IMR-90 (cell line): Measurements from ENCODE around the gene ZEB2. TPM values are rescaled to one million over a fixed set of nuclear protein-coding genes. Genes with fewer than 3 reads are reported as not detected.

ENCODE experiments used
- ATAC-seq: fragments of 200-7000 bp; cut with Tn5 transposase; 2 replicates; pipeline ENCODE4 v1.9.1; 2020; ENCODE audit warnings: low read depth, mild to moderate bottlenecking, moderate library complexity
- BruUV-seq: library from RNA; stranded (reverse); fragments of 400-500 nt; replicated peaks from 2 replicates; lab custom pipeline; 2021; lab: Mats Ljungman, UMichigan
- CTCF ChIA-PET: fragments of 300-600 bp; formaldehyde crosslinking; extraction: SDS; loops from one replicate; lab custom pipeline; 2021; ENCODE audit warnings: antibody characterized with exemption; lab: Yijun Ruan, JAX
- POLR2A ChIA-PET: fragments of 300-600 bp; sonication (Branson Sonifier 250); formaldehyde crosslinking; loops from one replicate; lab custom pipeline; 2022; ENCODE audit warnings: antibody characterized with exemption; ENCODE audit not compliant: unreplicated experiment; lab: Charles Lee
- DNase-seq: peaks from one replicate; pipeline ENCODE4 v3.0.0; 2013
- H2AFZ ChIP-seq: replicated peaks from 2 replicates; pipeline ENCODE3; 2013; ENCODE audit warnings: low read length, mild to moderate bottlenecking; ENCODE audit not compliant: poor library complexity
- H2AK5ac ChIP-seq: 2 replicates; pipeline ENCODE4 v1.6.1; 2013; ENCODE audit warnings: low read depth, low read length, inconsistent platforms
- H2AK9ac ChIP-seq: replicated peaks from 2 replicates; pipeline ENCODE3; 2013; ENCODE audit warnings: mild to moderate bottlenecking, low read depth, low read length, moderate library complexity; ENCODE audit not compliant: poor library complexity
- H2BK120ac ChIP-seq: 2 replicates; pipeline ENCODE4 v1.6.1; 2013; ENCODE audit warnings: low read depth, low read length, inconsistent platforms
- H2BK15ac ChIP-seq: 3 replicates; pipeline ENCODE4 v1.6.1; 2013; ENCODE audit warnings: low read depth, low read length, inconsistent platforms
- H2BK20ac ChIP-seq: 2 replicates; pipeline ENCODE4 v1.6.1; 2013; ENCODE audit warnings: low read depth, mild to moderate bottlenecking, inconsistent platforms, low read length, moderate library complexity
- H2BK5ac ChIP-seq: 2 replicates; pipeline ENCODE4 v1.6.1; 2013; ENCODE audit warnings: mild to moderate bottlenecking, low read depth, low read length, inconsistent platforms; ENCODE audit not compliant: poor library complexity, severe bottlenecking
- H3K14ac ChIP-seq: replicated peaks from 2 replicates; pipeline ENCODE4 v1.6.1; 2013; ENCODE audit warnings: low read depth, low read length, inconsistent platforms
- H3K18ac ChIP-seq: 2 replicates; pipeline ENCODE4 v1.6.1; 2013; ENCODE audit warnings: low read depth, low read length, control low read depth
- H3K23ac ChIP-seq: 2 replicates; pipeline ENCODE4 v1.6.1; 2013; ENCODE audit warnings: low read depth, low read length, inconsistent platforms
- H3K27ac ChIP-seq: 2 replicates; pipeline ENCODE4 v1.5.1; 2013; ENCODE audit warnings: mild to moderate bottlenecking, control low read depth, low read length; ENCODE audit not compliant: insufficient read depth
- H3K27me3 ChIP-seq: 2 replicates; pipeline ENCODE4 v1.6.1; 2013; ENCODE audit warnings: low read length; ENCODE audit not compliant: control insufficient read depth, insufficient read depth
- H3K36me3 ChIP-seq: 2 replicates; pipeline ENCODE4 v1.6.1; 2013; ENCODE audit warnings: low read length, mixed read lengths; ENCODE audit not compliant: control insufficient read depth, insufficient read depth
- H3K4ac ChIP-seq: 2 replicates; pipeline ENCODE4 v1.6.1; 2013; ENCODE audit warnings: low read depth, low read length, inconsistent platforms
- H3K4me1 ChIP-seq: 2 replicates; pipeline ENCODE4 v1.6.1; 2013; ENCODE audit warnings: low read length, mixed read lengths; ENCODE audit not compliant: control insufficient read depth, insufficient read depth
- H3K4me2 ChIP-seq: 2 replicates; pipeline ENCODE4 v1.6.1; 2013; ENCODE audit warnings: low read depth, mild to moderate bottlenecking, control low read depth, low read length, moderate library complexity
- H3K4me3 ChIP-seq: 2 replicates; pipeline ENCODE4 v1.5.1; 2013; ENCODE audit warnings: low read depth, mild to moderate bottlenecking, control low read depth, low read length, moderate library complexity; ENCODE audit not compliant: insufficient read depth
- H3K56ac ChIP-seq: 2 replicates; pipeline ENCODE4 v1.6.1; 2013; ENCODE audit warnings: low read length, inconsistent platforms; ENCODE audit not compliant: insufficient read depth; ENCODE audit errors: extremely low read depth
- H3K79me1 ChIP-seq, 2 experiments: 2 replicates each; pipeline ENCODE4 v1.6.1; 2013; ENCODE audit warnings: low read length in 2 of 2, inconsistent platforms in 1 of 2, low read depth in 1 of 2
- H3K9ac ChIP-seq: 2 replicates; pipeline ENCODE4 v1.6.1; 2013; ENCODE audit warnings: low read depth, low read length, control low read depth
- H3K9me1 ChIP-seq: 2 replicates; pipeline ENCODE4 v1.6.1; 2013; ENCODE audit warnings: low read length, inconsistent platforms; ENCODE audit not compliant: insufficient read depth
- H3K9me3 ChIP-seq: 2 replicates; pipeline ENCODE4 v1.6.1; 2013; ENCODE audit warnings: low read length; ENCODE audit not compliant: control insufficient read depth, insufficient read depth
- H4K20me1 ChIP-seq: 2 replicates; pipeline ENCODE4 v1.6.1; 2013; ENCODE audit warnings: low read length, inconsistent platforms; ENCODE audit not compliant: insufficient read depth
- H4K5ac ChIP-seq: 2 replicates; pipeline ENCODE4 v1.6.1; 2013; ENCODE audit warnings: mild to moderate bottlenecking, low read depth, low read length, control low read depth
- H4K8ac ChIP-seq, 2 experiments: 2 replicates each; pipeline ENCODE4 v1.6.1; 2013; ENCODE audit warnings: low read depth in 2 of 2, low read length in 2 of 2, control low read depth in 1 of 2, inconsistent platforms in 1 of 2
- H4K91ac ChIP-seq: 2 replicates; pipeline ENCODE4 v1.6.1; 2013; ENCODE audit warnings: low read depth, low read length, inconsistent platforms; ENCODE audit not compliant: insufficient read depth
- BHLHE40 ChIP-seq: fragments of 150-350 bp; IDR thresholded peaks from 2 replicates; pipeline ENCODE4 v1.6.1; 2016; ENCODE audit warnings: mild to moderate bottlenecking, low read depth, low read length
- CTCF ChIP-seq: conservative IDR thresholded peaks from 2 replicates; pipeline ENCODE4 v1.5.1; 2012; ENCODE audit warnings: mild to moderate bottlenecking, low read depth, low read length, improper control_type of control experiment
- ELK1 ChIP-seq: fragments of 150-350 bp; IDR thresholded peaks from 2 replicates; pipeline ENCODE4 v1.6.1; 2016; ENCODE audit warnings: low read depth, mild to moderate bottlenecking, low read length, moderate library complexity, borderline replicate concordance
- MAFK ChIP-seq: IDR thresholded peaks from 2 replicates; pipeline ENCODE4 v1.6.1; 2012; ENCODE audit warnings: low read depth, low read length, improper control_type of control experiment
- MAZ ChIP-seq: IDR thresholded peaks from 2 replicates; pipeline ENCODE4 v1.6.1; 2012; ENCODE audit warnings: low read depth, mild to moderate bottlenecking, low read length, improper control_type of control experiment, moderate library complexity, borderline replicate concordance
- NFE2L2 ChIP-seq: fragments of 150-350 bp; IDR thresholded peaks from 2 replicates; pipeline ENCODE4 v1.6.1; 2016; ENCODE audit warnings: low read depth, mild to moderate bottlenecking, low read length
- RAD21 ChIP-seq: IDR thresholded peaks from 2 replicates; pipeline ENCODE4 v1.6.1; 2012; ENCODE audit warnings: low read length, improper control_type of control experiment
- dilution Hi-C: fragments of 300-500 bp; cut with HindIII; formaldehyde crosslinking; loops from one replicate; pipeline ENCODE4 v1.14.3; 2018; ENCODE audit warnings: low sequenced_read_pairs; ENCODE audit not compliant: unreplicated experiment
- in situ Hi-C: fragments of 300-500 bp; cut with MboI; formaldehyde crosslinking; loops from 3 replicates; pipeline ENCODE4 v1.14.3; 2019; ENCODE audit warnings: low sequenced_read_pairs, inconsistent platforms, mixed read lengths
- intact Hi-C: fragments of 100-400 bp; cut with micrococcal nuclease; formaldehyde crosslinking; loops from 2 replicates; pipeline ENCODE4 v1.10.0; 2022
- polyA plus RNA-seq, 3 experiments: library from polyadenylated mRNA; depleted of rRNA; stranded (reverse); fragments of >200 nt; gene quantifications; 2 replicates each; pipeline ENCODE4 v1.2.3, GENCODE V29; 2012; ENCODE audit warnings: low replicate concordance in 1 of 3
- total RNA-seq: library from RNA; depleted of rRNA; stranded (reverse); fragments of >200 nt; gene quantifications from 2 replicates; pipeline ENCODE4 v1.2.3, GENCODE V29; 2012

ZEB2 gene
- total and polyA plus RNA-seq, 2 of the 4 experiments (the other 2 are of a cell fraction), result 22.4 to 50.9 TPM

GRCh38 chr2:144541396-144541795, 21.5 kb upstream of the ZEB2 start:
- no peaks in the 10 kb centered on the region; the same call in 1 of the 2 replicates for H3K9me3 ChIP-seq
- in situ Hi-C loops, result no loop called here
- no TSS peak for BruUV-seq
- H2BK15ac ChIP-seq, result no peak overlapping the region
- no peak overlapping the region for H3K4me2 ChIP-seq
- ChIA-PET POLR2A (interaction anchor here (0.6 kb wide), 1 partner anchor 644 kb away, joined by 3 read pairs; no protein-coding TSS in a partner anchor), CTCF (interaction anchor here (1.1 kb wide), 1 partner anchor 12 kb away, joined by 3 read pairs; no protein-coding TSS in a partner anchor)
- H3K27ac ChIP-seq, result no peak overlapping the region
- H4K8ac ChIP-seq, result no peak overlapping the region
- H4K20me1 ChIP-seq, result no peaks in the 10 kb centered on the region
- ATAC-seq (no peak), DNase-seq (peak; percentile 50)
- H2BK5ac ChIP-seq, result no peak overlapping the region
- no peak overlapping the region for H3K9ac ChIP-seq
- TF ChIP-seq MAFK (no peak), CTCF (no peak), NFE2L2 (no peak), ELK1 (no peak), MAZ (no peak), RAD21 (no peak), BHLHE40 (no peak)
- H3K4ac ChIP-seq, result no peak overlapping the region
- H3K79me1 ChIP-seq, result no peaks in the 10 kb centered on the region
- no peak overlapping the region for H2AFZ ChIP-seq
- no peak overlapping the region for H3K18ac ChIP-seq
- dilution Hi-C loops, result no loop called here
- intact Hi-C loops, result no loop called here
- H4K5ac ChIP-seq, result no peak overlapping the region
- no peak overlapping the region for H3K4me3 ChIP-seq
- no peaks in the 10 kb centered on the region; the same call in 1 of the 2 replicates for H3K9me1 ChIP-seq
- no peak overlapping the region for H3K56ac ChIP-seq
- H2AK9ac ChIP-seq, result no peak overlapping the region
- H2BK120ac ChIP-seq, result no peak overlapping the region
- no peaks in the 10 kb centered on the region for H3K27me3 ChIP-seq
- H4K91ac ChIP-seq, result no peak overlapping the region
- no peak overlapping the region for H3K14ac ChIP-seq
- 0 out of 2 replicates have a peak, but pooled peaks cover 1% of the 10 kb centered on the region for H3K4me1 ChIP-seq
- no peak overlapping the region; the same call in 1 of the 2 replicates for H2AK5ac ChIP-seq
- no peak overlapping the region for H3K23ac ChIP-seq
- no peak overlapping the region for H2BK20ac ChIP-seq
- no peaks in the 10 kb centered on the region for H3K36me3 ChIP-seq
